Measurements from ENCODE around the gene LHCGR.

The LHCGR gene

GRCh38 chr2:48781366-48781765 is 25.8 kb upstream of the LHCGR start:
- DNase-seq (ENCODE audit: insufficient read length, low spot score) (no peak), FAIRE-seq (no peak)
- no peak for TF ChIP-seq CTCF (IDR thresholded peaks at IDR 0.05; ENCODE audit: insufficient read depth, missing control alignments)

GRCh38 chr2:48779019-48779716 is 23.6 kb upstream of the LHCGR start:
- no peak for FAIRE-seq

DNA sequence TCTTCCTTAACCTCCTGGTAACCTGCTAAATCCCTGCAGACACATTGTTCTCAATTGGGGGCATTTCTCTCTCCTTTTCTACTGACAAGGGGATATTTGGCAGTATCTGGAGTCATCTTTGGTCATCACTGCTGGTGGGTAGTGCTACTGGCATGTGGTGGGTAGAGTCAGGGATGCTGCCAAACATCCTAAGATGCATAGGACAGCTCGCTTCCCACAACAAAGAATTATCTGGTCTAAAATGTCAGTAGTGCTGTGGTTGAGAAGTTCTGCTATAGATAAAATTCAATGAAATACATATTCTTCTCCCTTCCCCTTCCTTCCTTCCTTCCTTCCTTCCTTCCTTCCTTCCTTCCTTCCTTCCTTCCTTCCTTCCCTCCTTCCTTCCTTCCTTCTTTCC is 18.7 kb upstream of the LHCGR start:
- TF ChIP-seq CTCF (IDR thresholded peaks at IDR 0.05; ENCODE audit: insufficient read depth, missing control alignments): no peak
- FAIRE-seq (no peak), DNase-seq (ENCODE audit: insufficient read length, low spot score) (no peak)

More at GRCh38 chr2:48779019-48779716, 23.6 kb upstream of the LHCGR start:
- DNase-seq (ENCODE audit: insufficient read length, low spot score): no peak
- no peak for TF ChIP-seq CTCF (IDR thresholded peaks at IDR 0.05; ENCODE audit: insufficient read depth, missing control alignments)

DNA sequence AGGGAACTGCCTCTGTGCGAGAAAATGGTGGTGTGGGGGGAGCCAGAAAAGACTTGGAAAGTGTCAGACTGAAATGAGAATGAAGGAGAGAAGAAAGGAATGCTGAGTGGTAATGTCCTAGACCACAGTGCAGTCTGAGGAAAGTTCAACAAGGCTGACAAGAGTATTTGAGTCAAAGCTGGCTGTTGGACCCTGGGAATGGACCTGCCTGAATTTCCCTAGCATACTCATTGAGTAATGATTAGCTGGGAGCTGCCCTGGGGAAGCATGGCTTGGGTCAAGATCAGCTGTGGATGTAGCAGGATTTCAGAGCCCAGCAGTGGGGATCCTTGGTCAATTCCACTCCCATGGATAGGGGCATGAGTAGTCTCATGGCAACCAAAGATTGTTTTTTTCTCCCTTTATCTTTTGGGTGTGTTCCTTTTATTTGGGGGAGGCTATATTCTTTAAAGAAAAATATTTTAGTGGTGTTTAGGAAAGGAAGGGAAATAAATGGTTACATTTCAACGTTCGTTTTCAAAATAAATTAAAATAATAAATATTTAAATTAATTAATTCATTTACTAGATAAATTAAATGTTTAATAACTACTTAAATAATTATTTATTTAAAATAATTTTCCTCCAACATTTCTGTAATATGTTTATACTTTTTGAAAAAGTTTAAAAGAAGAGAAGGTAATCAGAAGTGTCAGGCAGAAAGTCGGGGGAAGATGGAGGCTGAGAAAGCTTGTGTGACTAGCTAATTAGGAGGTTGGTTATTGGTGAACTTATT is 15.9 kb upstream of the LHCGR start:
- TF ChIP-seq CTCF (IDR thresholded peaks at IDR 0.05; ENCODE audit: insufficient read depth, missing control alignments): no peak
- no peak for DNase-seq (ENCODE audit: insufficient read length, low spot score)
- FAIRE-seq: no peak

- FAIRE-seq (no peak), DNase-seq (ENCODE audit: insufficient read length, low spot score) (no peak)
- no peak for TF ChIP-seq CTCF (IDR thresholded peaks at IDR 0.05; ENCODE audit: insufficient read depth, missing control alignments)
These were observed 14.7 kb upstream of the LHCGR start for GRCh38 chr2:48770181-48770580.

DNA sequence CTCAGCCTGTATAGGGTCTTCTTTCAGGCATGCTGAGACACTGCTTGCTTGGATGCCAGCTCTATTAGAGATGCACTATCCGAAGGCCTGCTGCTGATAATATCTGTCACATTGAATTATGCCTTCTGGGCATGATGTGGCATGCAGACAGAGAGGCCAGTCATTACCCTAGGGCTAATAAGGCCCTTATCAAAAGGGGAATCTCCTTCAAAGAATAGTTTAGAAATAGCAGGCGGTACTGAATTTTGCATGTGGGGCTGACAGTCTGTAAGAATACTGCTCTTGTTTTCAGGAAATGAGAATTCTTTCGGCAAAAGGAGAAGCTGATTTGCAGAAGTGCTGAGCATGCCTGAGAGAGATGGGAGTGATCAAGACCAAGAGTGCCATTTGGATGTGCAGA is 13.1 kb upstream of the LHCGR start:
- no peak for FAIRE-seq
- no peak for DNase-seq (ENCODE audit: insufficient read length, low spot score)
- no peak for TF ChIP-seq CTCF (IDR thresholded peaks at IDR 0.05; ENCODE audit: insufficient read depth, missing control alignments)

- FAIRE-seq: no peak
- TF ChIP-seq CTCF (IDR thresholded peaks at IDR 0.05; ENCODE audit: insufficient read depth, missing control alignments): no peak
- no peak for DNase-seq (ENCODE audit: insufficient read length, low spot score)
These were observed 11.8 kb upstream of the LHCGR start for GRCh38 chr2:48767330-48767729.
